Measurements from ENCODE around the gene RTKN2.

- TF ChIP-seq CTCF (IDR thresholded peaks at IDR 0.05) (no peak), REST (IDR thresholded peaks at IDR 0.05; ENCODE audit: insufficient read depth in 1 of 2, low read depth in 2 of 2, low read length in 1 of 2) (no peak), TCF7L2 (IDR thresholded peaks at IDR 0.05; ENCODE audit: low read depth, low read length) (no peak)
These were observed 2.0 kb downstream of the RTKN2 start for GRCh38 chr10:62266611-62267010.

All from Panc1 (cell line).